ENCODE data around the gene SLC9A8.

- TF ChIP-seq CTCF (IDR thresholded peaks at IDR 0.05; ENCODE audit: insufficient read depth, low read length, poor library complexity, severe bottlenecking) (no peak), EZH2phosphoT487 (conservative IDR thresholded peaks at IDR 0.05; ENCODE audit: low read length) (no peak)
These were observed 20.9 kb downstream of the SLC9A8 start for GRCh38 chr20:49833483-49833882.
